Keratinocyte (primary cell): Measurements from ENCODE around the gene HOXA7. TPM values are rescaled to one million over a fixed set of nuclear protein-coding genes. Genes with fewer than 3 reads are reported as not detected.

Source experiments
- DNase-seq: peaks from one replicate; pipeline ENCODE4 v3.0.0-alpha.2; 2011; ENCODE audit warnings: low read depth, missing footprints, low spot score
- FAIRE-seq: peaks from 2 replicates; lab custom pipeline; 2011; peaks lifted over from hg19 to GRCh38; lab: Jason Lieb, UNC
- H2AFZ ChIP-seq: 2 replicates; pipeline ENCODE4 v1.6.0; 2012; ENCODE audit warnings: low read length, control low read depth, inconsistent platforms; ENCODE audit not compliant: control insufficient read depth
- H3K27ac ChIP-seq: 2 replicates; pipeline ENCODE4 v1.5.1; 2011; ENCODE audit warnings: low read length; ENCODE audit not compliant: control insufficient read depth, insufficient read depth
- H3K27me3 ChIP-seq: 3 replicates; pipeline ENCODE4 v1.6.0; 2011; ENCODE audit warnings: low read length; ENCODE audit not compliant: control insufficient read depth, insufficient read depth; ENCODE audit errors: extremely low read depth
- H3K36me3 ChIP-seq, 2 experiments: 2 replicates in 1 of 2; 3 replicates in 1 of 2; pipeline ENCODE4 v1.5.1; 2011; ENCODE audit warnings: low read length in 2 of 2, mild to moderate bottlenecking in 1 of 2; ENCODE audit not compliant: control insufficient read depth in 2 of 2, insufficient read depth in 2 of 2; ENCODE audit errors: extremely low read depth in 1 of 2
- H3K4me1 ChIP-seq: 3 replicates; pipeline ENCODE4 v1.5.1; 2011; ENCODE audit warnings: low read length; ENCODE audit not compliant: control insufficient read depth, insufficient read depth; ENCODE audit errors: extremely low read depth
- H3K4me2 ChIP-seq: 3 replicates; pipeline ENCODE4 v1.6.0; 2011; ENCODE audit warnings: low read depth, low read length; ENCODE audit not compliant: control insufficient read depth, insufficient read depth; ENCODE audit errors: extremely low read depth
- H3K4me3 ChIP-seq, 3 experiments: fragments of 200-600 bp in 1 of 3; sonication (generic) in 1 of 3; 2 replicates in 2 of 3; 3 replicates in 1 of 3; pipeline ENCODE4 v1.5.1; 2011 to 2016; ENCODE audit warnings: low read length in 3 of 3, mild to moderate bottlenecking in 3 of 3, control low read depth in 2 of 3, inconsistent platforms in 1 of 3, low read depth in 1 of 3, mixed read lengths in 1 of 3, mixed run types in 1 of 3, moderate library complexity in 1 of 3; ENCODE audit not compliant: control insufficient read depth in 2 of 3, insufficient read depth in 2 of 3; ENCODE audit errors: extremely low read depth in 1 of 3
- H3K79me2 ChIP-seq: 2 replicates; pipeline ENCODE4 v1.6.0; 2012; ENCODE audit warnings: low read length; ENCODE audit not compliant: control insufficient read depth, insufficient read depth
- H3K9ac ChIP-seq: 3 replicates; pipeline ENCODE4 v1.6.0; 2011; ENCODE audit warnings: low read length; ENCODE audit not compliant: control insufficient read depth, insufficient read depth; ENCODE audit errors: extremely low read depth
- H3K9me1 ChIP-seq: 3 replicates; pipeline ENCODE4 v1.6.0; 2011; ENCODE audit warnings: low read length; ENCODE audit not compliant: control insufficient read depth, insufficient read depth; ENCODE audit errors: extremely low read depth
- H3K9me3 ChIP-seq: 2 replicates; pipeline ENCODE4 v1.5.1; 2012; ENCODE audit warnings: low read depth, low read length; ENCODE audit not compliant: control insufficient read depth
- H4K20me1 ChIP-seq: 3 replicates; pipeline ENCODE4 v1.6.0; 2011; ENCODE audit warnings: low read length; ENCODE audit not compliant: control insufficient read depth, insufficient read depth; ENCODE audit errors: extremely low read depth
- CTCF ChIP-seq, 3 experiments: IDR thresholded peaks in 1 of 3; conservative IDR thresholded peaks in 1 of 3; optimal IDR thresholded peaks in 1 of 3; 2 replicates in 2 of 3; 3 replicates in 1 of 3; pipeline versions ENCODE3 to v1.5.1; 2011; ENCODE audit warnings: low read length in 3 of 3, mild to moderate bottlenecking in 3 of 3, moderate library complexity in 2 of 3, control low read depth in 1 of 3, inconsistent platforms in 1 of 3; ENCODE audit not compliant: insufficient read depth in 2 of 3; ENCODE audit errors: extremely low read depth in 1 of 3
- EZH2 ChIP-seq: IDR thresholded peaks from one replicate; pipeline ENCODE4 v1.6.1; 2012; ENCODE audit warnings: inconsistent platforms, mild to moderate bottlenecking, low read length, moderate library complexity
- dilution Hi-C: fragments of 300-500 bp; cut with MboI; formaldehyde crosslinking; loops from one replicate; pipeline ENCODE4 v1.7.0; 2020; ENCODE audit warnings: low sequenced_read_pairs; ENCODE audit not compliant: extremely low pct_ligation_motif_present
- polyA plus RNA-seq, 5 experiments: library from polyadenylated mRNA; depleted of rRNA in 3 of 5; stranded (reverse) in 3 of 5; stranded (forward) in 1 of 5; unstranded in 1 of 5; fragments of >200 nt; gene quantifications; 1 replicate in 1 of 5; 2 replicates in 3 of 5; 3 replicates in 1 of 5; pipeline versions ENCODE4 v1.2.1 to v1.2.3, GENCODE V29; 2011 to 2012; ENCODE audit warnings: missing spikeins in 2 of 5, low read depth in 1 of 5, low replicate concordance in 1 of 5

The HOXA7 gene
- polyA plus RNA-seq, 1 donor (not counting 4 experiments of a cell fraction or from before 2014, with no cell fraction given) = 8.1 TPM

GRCh38 chr7:27109466-27110185 is 46.8 kb downstream of the HOXA7 start:
- Histone ChIP-seq H3K79me2 (peaks cover 32% of the 10 kb centered on the region), H3K9me1 (no peaks in the 10 kb centered on the region), H3K9me3 (no peaks in the 10 kb centered on the region), H4K20me1 (no peaks in the 10 kb centered on the region), H3K9ac (no peak overlapping the region), H3K27me3 (no peaks in the 10 kb centered on the region), H3K4me2 (no peak overlapping the region), H3K27ac (no peak overlapping the region), H3K36me3 (no peaks in the 10 kb centered on the region), H3K4me3 (no peak overlapping the region), H3K4me1 (peaks cover 31% of the 10 kb centered on the region), H2AFZ (no peak overlapping the region)
- dilution Hi-C loops = no loop called here
- FAIRE-seq (no peak), DNase-seq (no peak)
- TF ChIP-seq EZH2 (no peak), CTCF (optimal IDR thresholded peaks at IDR 0.05 in 1 of 3, IDR thresholded peaks at IDR 0.05 in 1 of 3, conservative IDR thresholded peaks at IDR 0.05 in 1 of 3; ENCODE audit: extremely low read depth in 1 of 3, insufficient read depth in 2 of 3, low read length in 3 of 3) (no peak)

GRCh38 chr7:27108390-27109127 is 47.9 kb downstream of the HOXA7 start:
- peak overlapping the region; percentile 7 for H3K9ac ChIP-seq
- no peaks in the 10 kb centered on the region for H4K20me1 ChIP-seq
- no peaks in the 10 kb centered on the region for H3K36me3 ChIP-seq
- TF ChIP-seq CTCF (optimal IDR thresholded peaks at IDR 0.05 in 1 of 3, IDR thresholded peaks at IDR 0.05 in 1 of 3, conservative IDR thresholded peaks at IDR 0.05 in 1 of 3; ENCODE audit: extremely low read depth in 1 of 3, insufficient read depth in 2 of 3, low read length in 3 of 3) (no peak), EZH2 (no peak)
- FAIRE-seq (no peak), DNase-seq (no peak)
- peaks cover 34% of the 10 kb centered on the region for H3K4me1 ChIP-seq
- dilution Hi-C loops = no loop called here
- H3K27ac ChIP-seq = no peak overlapping the region
- H3K9me3 ChIP-seq = no peaks in the 10 kb centered on the region
- H3K4me2 ChIP-seq = peak overlapping the region; percentile 33
- H3K27me3 ChIP-seq = no peaks in the 10 kb centered on the region
- H2AFZ ChIP-seq = no peak overlapping the region
- no peaks in the 10 kb centered on the region for H3K9me1 ChIP-seq
- H3K4me3 ChIP-seq = peak overlapping the region in 1 of 3 experiments; percentile 17
- peaks cover 27% of the 10 kb centered on the region for H3K79me2 ChIP-seq
